ENCODE results near the gene NPPA.

- no peak for TF ChIP-seq CTCF (IDR thresholded peaks at IDR 0.05)
- no peak for TF ChIP-seq POLR2A (IDR thresholded peaks at IDR 0.05)
These were observed 21.5 kb upstream of the NPPA start for GRCh38 chr1:11869104-11869503.

All from adrenal gland (tissue), 5 donors.